GM23248 (cell line): ENCODE results near the gene ENPP6. TPM values are rescaled to one million over a fixed set of nuclear protein-coding genes. Genes with fewer than 3 reads are reported as not detected.

Experiments
- DNase-seq: peaks from one replicate; pipeline ENCODE4 v3.0.0-alpha.2; 2015
- H2AFZ ChIP-seq: fragments of 200-600 bp; sonication (generic); 2 replicates; pipeline ENCODE4 v1.6.1; 2016; ENCODE audit warnings: antibody characterized with exemption
- H3F3A ChIP-seq: fragments of 200-600 bp; sonication (generic); 2 replicates; pipeline ENCODE4 v1.6.1; 2016; ENCODE audit warnings: mild to moderate bottlenecking, antibody characterized with exemption, mixed run types; ENCODE audit not compliant: insufficient read depth
- H3K27ac ChIP-seq: fragments of 200-600 bp; sonication (generic); 2 replicates; pipeline ENCODE4 v1.5.1; 2016; ENCODE audit warnings: mild to moderate bottlenecking
- H3K27me3 ChIP-seq: fragments of 200-600 bp; sonication (generic); replicated peaks from 2 replicates; pipeline ENCODE4 v1.6.1; 2016; ENCODE audit warnings: mild to moderate bottlenecking; ENCODE audit not compliant: insufficient read depth
- H3K36me3 ChIP-seq: fragments of 200-600 bp; sonication (generic); 2 replicates; pipeline ENCODE4 v1.6.1; 2016; ENCODE audit warnings: low read depth, mild to moderate bottlenecking
- H3K4me1 ChIP-seq: fragments of 200-600 bp; sonication (generic); 2 replicates; pipeline ENCODE4 v1.6.1; 2016; ENCODE audit warnings: mild to moderate bottlenecking; ENCODE audit not compliant: insufficient read depth
- H3K4me2 ChIP-seq: fragments of 200-600 bp; sonication (generic); one replicate; pipeline ENCODE4 v1.6.1; 2016; ENCODE audit warnings: mild to moderate bottlenecking; ENCODE audit not compliant: unreplicated experiment
- H3K4me3 ChIP-seq: fragments of 200-600 bp; sonication (generic); 2 replicates; pipeline ENCODE4 v1.5.1; 2016; ENCODE audit warnings: mild to moderate bottlenecking
- H3K79me2 ChIP-seq: fragments of 200-600 bp; sonication (generic); 2 replicates; pipeline ENCODE4 v1.6.1; 2016; ENCODE audit warnings: mild to moderate bottlenecking; ENCODE audit not compliant: insufficient read depth
- H3K9ac ChIP-seq: fragments of 200-600 bp; sonication (generic); 2 replicates; pipeline ENCODE4 v1.6.1; 2016; ENCODE audit warnings: mild to moderate bottlenecking
- H3K9me2 ChIP-seq: fragments of 200-600 bp; sonication (generic); 2 replicates; pipeline ENCODE4 v1.6.1; 2016; ENCODE audit warnings: mixed run types, mild to moderate bottlenecking, moderate library complexity; ENCODE audit not compliant: insufficient read depth
- H3K9me3 ChIP-seq: fragments of 200-600 bp; sonication (generic); one replicate; pipeline ENCODE4 v1.6.1; 2017; ENCODE audit warnings: low read depth
- H4K20me1 ChIP-seq: fragments of 200-600 bp; sonication (generic); 2 replicates; pipeline ENCODE4 v1.6.0; 2016; ENCODE audit not compliant: insufficient read depth
- EZH2 ChIP-seq: fragments of 200-600 bp; sonication (generic); IDR thresholded peaks from 2 replicates; pipeline ENCODE4 v1.6.1; 2018; ENCODE audit warnings: antibody characterized with exemption, mild to moderate bottlenecking; ENCODE audit not compliant: insufficient read depth, poor library complexity, severe bottlenecking
- EZH2phosphoT487 ChIP-seq: fragments of 200-600 bp; sonication (generic); IDR thresholded peaks from 2 replicates; pipeline ENCODE4 v1.6.1; 2018; ENCODE audit warnings: antibody characterized with exemption, moderate library complexity, mild to moderate bottlenecking, low read depth; ENCODE audit not compliant: insufficient read depth
- WGBS, 2 experiments: methylation state at CpG; one replicate each; pipeline ENCODE4 v1.1.6; 2015 to 2017; ENCODE audit warnings: low lambda C conversion rate in 2 of 2, low coverage in 1 of 2; ENCODE audit errors: missing lambda C conversion rate in 2 of 2; 5-methylcytosine and 5-hydroxymethylcytosine counted together
- in situ Hi-C: fragments of 300-500 bp; cut with MboI; formaldehyde crosslinking; loops from 2 replicates; pipeline ENCODE4 v1.15.0; 2020
- polyA plus RNA-seq: library from polyadenylated mRNA; unstranded; fragments of >200 nt; fragmentation: Nextera tagmentation; extraction: Ambion mirVana; gene quantifications from 2 replicates; pipeline ENCODE4 v1.2.1, GENCODE V29; 2016
- total RNA-seq: library from RNA; depleted of rRNA; stranded (reverse); fragments of >200 nt; shearing (Covaris generic); gene quantifications from 2 replicates; pipeline ENCODE4 v1.2.3, GENCODE V29; 2014

ENPP6 gene
- total and polyA plus RNA-seq, 2 experiments from 2014 or later = not detected

DNA sequence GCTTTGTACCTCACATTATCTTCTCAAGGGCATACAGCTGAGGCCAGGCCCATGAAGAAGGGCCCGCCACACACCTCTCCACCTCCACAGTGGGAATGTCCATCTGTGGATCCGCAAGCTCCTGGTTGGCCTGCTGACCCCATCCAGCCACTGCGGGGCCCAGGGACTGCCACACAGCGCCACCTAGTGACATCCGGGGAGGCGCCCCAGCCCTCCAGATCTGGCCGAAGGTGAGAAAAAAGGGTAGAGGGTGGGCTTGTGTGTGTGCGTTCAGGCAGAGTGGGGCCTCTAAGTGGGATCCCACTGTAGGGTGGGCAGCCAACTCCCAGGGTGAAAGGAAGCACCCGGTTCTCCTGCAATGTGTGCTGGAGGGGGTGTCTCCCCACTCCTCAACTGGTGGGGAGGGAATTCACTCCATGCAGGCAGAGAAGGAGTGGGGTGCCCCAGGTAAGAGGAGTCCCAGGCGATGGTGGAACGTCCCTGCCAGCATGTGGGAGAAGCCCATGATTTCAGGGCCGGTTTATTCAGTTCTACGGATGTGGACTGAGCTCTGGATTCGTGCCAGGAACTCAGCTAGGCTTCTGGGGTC is 117.3 kb downstream of the ENPP6 start:
- WGBS, 2 experiments = 47 to 50% methylated on average over 14 of the region's 14 CpGs
- in situ Hi-C loops = no loop called here
- TF ChIP-seq EZH2 = no peak
- no peak for TF ChIP-seq EZH2phosphoT487
- H3K9me2 ChIP-seq = no peaks in the 10 kb centered on the region
- H3K36me3 ChIP-seq = no peaks in the 10 kb centered on the region
- no peaks in the 10 kb centered on the region for H3F3A ChIP-seq
- no peak overlapping the region for H2AFZ ChIP-seq
- H3K9me3 ChIP-seq = no peaks in the 10 kb centered on the region
- no peak for DNase-seq
- H3K79me2 ChIP-seq = no peaks in the 10 kb centered on the region
- no peak overlapping the region for H3K27ac ChIP-seq
- no peak overlapping the region for H3K9ac ChIP-seq
- H3K4me1 ChIP-seq = no peaks in the 10 kb centered on the region
- H3K4me3 ChIP-seq = no peak overlapping the region
- no peak overlapping the region for H3K4me2 ChIP-seq
- H3K27me3 ChIP-seq = peaks cover 6% of the 10 kb centered on the region
- no peaks in the 10 kb centered on the region for H4K20me1 ChIP-seq

DNA sequence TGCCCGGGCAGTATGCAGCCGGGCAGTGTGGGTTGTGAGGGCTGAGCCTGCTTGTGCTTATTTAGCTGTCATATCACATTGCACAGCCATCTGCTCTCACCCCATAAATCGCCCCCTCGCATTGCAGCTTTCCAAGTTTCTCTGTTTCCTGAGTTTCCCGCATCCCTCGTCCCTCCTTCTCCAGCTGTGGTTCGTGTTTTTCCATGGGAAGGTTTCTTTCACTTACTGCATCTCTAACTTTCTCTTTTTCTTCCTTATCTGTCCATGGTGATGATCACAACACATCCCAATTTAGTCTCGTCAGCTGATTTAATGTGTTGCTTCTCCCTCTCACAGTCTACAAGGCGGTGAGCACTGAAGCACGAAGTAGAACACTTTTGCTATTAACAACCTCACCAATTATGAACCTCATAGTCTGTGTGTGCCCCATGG is 118.1 kb downstream of the ENPP6 start:
- WGBS, 2 experiments = 3 to 6% methylated on average over 10 of the region's 10 CpGs
- Histone ChIP-seq H3K4me2 (no peak overlapping the region), H3K27ac (no peak overlapping the region), H3K4me1 (no peaks in the 10 kb centered on the region), H3K79me2 (no peaks in the 10 kb centered on the region), H3K27me3 (peaks cover 6% of the 10 kb centered on the region), H3K4me3 (no peak overlapping the region), H3K9me3 (no peaks in the 10 kb centered on the region), H3K36me3 (no peaks in the 10 kb centered on the region), H2AFZ (no peak overlapping the region), H3K9me2 (no peaks in the 10 kb centered on the region), H4K20me1 (no peaks in the 10 kb centered on the region), H3K9ac (no peak overlapping the region), H3F3A (no peaks in the 10 kb centered on the region)
- in situ Hi-C loops = no loop called here
- no peak for TF ChIP-seq EZH2phosphoT487
- TF ChIP-seq EZH2 = no peak
- DNase-seq = no peak

DNA sequence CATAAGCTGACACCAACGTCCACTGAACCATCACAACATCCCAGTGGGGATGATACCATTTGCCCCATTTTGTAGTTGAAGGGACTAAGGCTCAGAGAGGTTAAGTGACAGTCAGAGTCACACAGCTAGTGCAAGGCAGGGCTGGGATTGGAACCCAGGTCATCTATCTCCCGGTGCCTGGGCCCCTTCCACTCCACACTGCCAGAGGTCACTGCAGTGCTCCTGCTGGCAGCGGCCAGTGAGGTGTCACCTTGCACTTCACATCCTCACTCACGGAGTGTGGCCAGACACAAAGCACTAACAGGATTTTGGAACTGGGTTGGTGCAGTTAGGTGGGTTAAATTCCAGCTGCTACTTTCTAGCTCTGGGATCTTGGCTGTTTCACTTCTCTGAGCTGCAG is 118.7 kb downstream of the ENPP6 start:
- H3K4me3 ChIP-seq = no peak overlapping the region
- H3K36me3 ChIP-seq = no peaks in the 10 kb centered on the region
- in situ Hi-C loops = no loop called here
- DNase-seq = no peak
- no peaks in the 10 kb centered on the region for H3K4me1 ChIP-seq
- H3K27me3 ChIP-seq = peaks cover 6% of the 10 kb centered on the region
- H4K20me1 ChIP-seq = no peaks in the 10 kb centered on the region
- no peaks in the 10 kb centered on the region for H3K9me2 ChIP-seq
- WGBS, 2 experiments = 17 to 28% methylated on average over 4 of the region's 4 CpGs
- H3K27ac ChIP-seq = no peak overlapping the region
- no peak overlapping the region for H3K9ac ChIP-seq
- no peaks in the 10 kb centered on the region for H3K79me2 ChIP-seq
- H3F3A ChIP-seq = no peaks in the 10 kb centered on the region
- no peak overlapping the region for H3K4me2 ChIP-seq
- no peak overlapping the region for H2AFZ ChIP-seq
- H3K9me3 ChIP-seq = no peaks in the 10 kb centered on the region
- TF ChIP-seq EZH2 (no peak), EZH2phosphoT487 (no peak)

DNA sequence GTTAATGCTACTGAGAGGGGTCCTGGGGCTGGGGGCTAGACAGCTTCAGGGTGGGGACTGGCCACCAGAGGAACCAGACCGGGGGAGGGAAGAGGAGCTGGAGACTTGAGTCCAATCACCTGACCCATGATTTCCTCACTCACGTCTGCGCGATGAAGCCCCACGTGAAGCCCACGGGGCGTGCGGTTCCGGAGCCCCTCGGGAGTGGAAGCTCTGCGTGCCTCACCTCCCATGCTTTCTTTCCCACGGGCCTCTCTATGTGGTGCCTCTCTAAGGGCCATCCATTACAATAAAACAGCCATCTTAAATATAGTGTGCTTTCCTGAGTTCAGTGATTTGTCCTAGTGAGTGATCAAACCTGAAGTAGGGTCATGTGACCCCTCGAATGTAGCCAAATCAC is 119.9 kb downstream of the ENPP6 start:
- in situ Hi-C loops = no loop called here
- no peaks in the 10 kb centered on the region for H4K20me1 ChIP-seq
- peaks cover 6% of the 10 kb centered on the region for H3K27me3 ChIP-seq
- no peak overlapping the region for H3K4me3 ChIP-seq
- H3K4me1 ChIP-seq = no peaks in the 10 kb centered on the region
- TF ChIP-seq EZH2 = no peak
- no peak for TF ChIP-seq EZH2phosphoT487
- H3K9me3 ChIP-seq = no peaks in the 10 kb centered on the region
- WGBS, 2 experiments = 86 to 87% methylated on average over 9 to 13 of the region's 13 CpGs
- no peaks in the 10 kb centered on the region for H3K79me2 ChIP-seq
- no peak overlapping the region for H2AFZ ChIP-seq
- DNase-seq = no peak
- no peaks in the 10 kb centered on the region for H3K9me2 ChIP-seq
- H3K4me2 ChIP-seq = no peak overlapping the region
- no peak overlapping the region for H3K27ac ChIP-seq
- H3F3A ChIP-seq = no peaks in the 10 kb centered on the region
- no peak overlapping the region for H3K9ac ChIP-seq
- H3K36me3 ChIP-seq = no peaks in the 10 kb centered on the region

DNA sequence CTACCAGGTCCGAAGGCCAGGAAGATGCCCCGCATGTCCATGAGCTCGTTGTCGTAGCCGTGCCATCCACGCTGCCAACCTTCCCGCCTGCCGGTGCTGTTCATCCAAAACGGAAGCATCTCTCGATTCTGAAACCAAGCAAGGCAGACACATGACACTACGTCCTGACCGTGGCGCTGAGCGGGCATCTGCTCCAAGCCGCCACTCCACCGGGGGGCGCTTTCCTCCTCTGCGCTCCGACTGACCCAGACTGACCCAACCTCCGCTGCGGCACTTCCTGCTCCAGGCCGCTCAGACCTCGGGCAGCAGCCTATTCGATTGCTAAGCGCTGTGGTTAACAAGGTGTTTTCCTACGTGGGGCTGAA is 120.5 kb downstream of the ENPP6 start:
- H4K20me1 ChIP-seq = no peaks in the 10 kb centered on the region
- no peak overlapping the region for H3K4me3 ChIP-seq
- no peak overlapping the region for H2AFZ ChIP-seq
- H3K9ac ChIP-seq = no peak overlapping the region
- no peaks in the 10 kb centered on the region for H3K4me1 ChIP-seq
- in situ Hi-C loops = no loop called here
- no peak for TF ChIP-seq EZH2
- no peak for TF ChIP-seq EZH2phosphoT487
- H3K9me2 ChIP-seq = no peaks in the 10 kb centered on the region
- no peak overlapping the region for H3K4me2 ChIP-seq
- no peaks in the 10 kb centered on the region for H3K9me3 ChIP-seq
- H3K27ac ChIP-seq = no peak overlapping the region
- H3K36me3 ChIP-seq = no peaks in the 10 kb centered on the region
- H3K27me3 ChIP-seq = peaks cover 6% of the 10 kb centered on the region
- DNase-seq = peak; percentile 20
- 14 to 15% methylated on average over 26 of the region's 26 CpGs for WGBS, 2 experiments
- H3K79me2 ChIP-seq = no peaks in the 10 kb centered on the region
- no peaks in the 10 kb centered on the region for H3F3A ChIP-seq
